ENCODE results near the gene TMIGD2.

- no peak for TF ChIP-seq POLR2AphosphoS5 (IDR thresholded peaks at IDR 0.05)
- TF ChIP-seq, protein P1, sequence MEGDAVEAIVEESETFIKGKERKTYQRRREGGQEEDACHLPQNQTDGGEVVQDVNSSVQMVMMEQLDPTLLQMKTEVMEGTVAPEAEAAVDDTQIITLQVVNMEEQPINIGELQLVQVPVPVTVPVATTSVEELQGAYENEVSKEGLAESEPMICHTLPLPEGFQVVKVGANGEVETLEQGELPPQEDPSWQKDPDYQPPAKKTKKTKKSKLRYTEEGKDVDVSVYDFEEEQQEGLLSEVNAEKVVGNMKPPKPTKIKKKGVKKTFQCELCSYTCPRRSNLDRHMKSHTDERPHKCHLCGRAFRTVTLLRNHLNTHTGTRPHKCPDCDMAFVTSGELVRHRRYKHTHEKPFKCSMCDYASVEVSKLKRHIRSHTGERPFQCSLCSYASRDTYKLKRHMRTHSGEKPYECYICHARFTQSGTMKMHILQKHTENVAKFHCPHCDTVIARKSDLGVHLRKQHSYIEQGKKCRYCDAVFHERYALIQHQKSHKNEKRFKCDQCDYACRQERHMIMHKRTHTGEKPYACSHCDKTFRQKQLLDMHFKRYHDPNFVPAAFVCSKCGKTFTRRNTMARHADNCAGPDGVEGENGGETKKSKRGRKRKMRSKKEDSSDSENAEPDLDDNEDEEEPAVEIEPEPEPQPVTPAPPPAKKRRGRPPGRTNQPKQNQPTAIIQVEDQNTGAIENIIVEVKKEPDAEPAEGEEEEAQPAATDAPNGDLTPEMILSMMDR (IDR thresholded peaks at IDR 0.05), result no peak
- no peak for TF ChIP-seq POLR2A (IDR thresholded peaks at IDR 0.05)
These were observed 16.3 kb upstream of the TMIGD2 start for GRCh38 chr19:4318460-4318859.

Measured in breast epithelium (tissue), 3 donors.